GM12892 (cell line): ENCODE results near the gene RND3.

ENCODE experiments used
- POLR2A ChIP-seq: IDR thresholded peaks from 2 replicates; pipeline ENCODE4 v1.6.1; 2011; ENCODE audit warnings: low read depth, low read length, control low read depth
- TAF1 ChIP-seq: IDR thresholded peaks from 2 replicates; pipeline ENCODE4 v1.6.1; 2011; ENCODE audit warnings: low read depth, mild to moderate bottlenecking, control low read depth, low read length, borderline replicate concordance

DNA sequence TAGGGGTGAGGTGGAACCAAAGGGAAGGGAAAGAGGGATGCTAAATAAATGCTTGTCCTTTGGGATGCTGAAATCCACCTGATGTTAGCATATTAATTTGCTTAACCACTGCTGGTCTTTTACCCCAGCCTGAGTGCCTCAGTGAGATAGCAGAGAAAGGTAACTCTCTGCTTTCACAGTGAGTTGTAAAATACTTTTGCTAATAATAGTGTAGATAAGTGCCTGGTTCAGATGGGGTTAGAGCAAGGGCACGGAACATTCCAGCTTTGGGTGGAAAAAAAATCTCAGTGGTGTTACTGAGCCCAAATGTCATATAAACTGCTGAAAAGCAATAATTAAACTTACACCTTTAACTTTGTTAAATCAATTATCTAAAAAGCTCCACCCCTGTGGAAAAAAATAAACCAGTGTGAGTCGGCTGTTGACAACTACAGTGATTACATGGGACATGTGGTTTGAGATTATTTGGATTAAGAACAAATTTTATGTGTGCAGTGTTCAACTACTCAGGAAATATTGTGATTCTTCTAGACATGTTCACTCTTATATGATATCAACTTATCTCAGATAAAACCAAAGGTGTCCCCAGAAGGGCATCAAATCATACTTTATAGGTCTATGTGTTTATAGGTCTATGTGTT, 21.1 kb upstream of the RND3 start:
- TF ChIP-seq POLR2A (no peak), TAF1 (no peak)
